ENCODE results near the gene YWHAH.

Gene YWHAH

GRCh38 chr22:31923747-31924146, 20.6 kb upstream of the YWHAH start:
- no peak for DNase-seq (ENCODE audit: low read depth)

DNA sequence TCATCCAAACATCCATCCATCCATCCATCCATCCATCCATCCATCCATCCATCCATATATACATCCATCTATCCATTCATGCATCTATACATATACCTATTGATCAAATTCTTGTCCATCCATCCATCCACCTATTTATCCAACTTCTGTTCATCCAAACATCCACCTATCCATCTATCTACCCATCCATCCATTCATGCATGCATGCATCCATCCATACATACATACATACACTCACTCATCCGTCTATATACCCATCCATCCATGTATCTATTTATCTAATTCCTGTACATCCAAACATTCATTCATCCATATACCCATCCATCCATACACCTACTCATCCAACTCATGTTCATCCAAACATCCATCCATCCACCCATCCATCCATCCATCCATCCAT, 19.3 kb upstream of the YWHAH start:
- no peak for DNase-seq (ENCODE audit: low read depth)

DNA sequence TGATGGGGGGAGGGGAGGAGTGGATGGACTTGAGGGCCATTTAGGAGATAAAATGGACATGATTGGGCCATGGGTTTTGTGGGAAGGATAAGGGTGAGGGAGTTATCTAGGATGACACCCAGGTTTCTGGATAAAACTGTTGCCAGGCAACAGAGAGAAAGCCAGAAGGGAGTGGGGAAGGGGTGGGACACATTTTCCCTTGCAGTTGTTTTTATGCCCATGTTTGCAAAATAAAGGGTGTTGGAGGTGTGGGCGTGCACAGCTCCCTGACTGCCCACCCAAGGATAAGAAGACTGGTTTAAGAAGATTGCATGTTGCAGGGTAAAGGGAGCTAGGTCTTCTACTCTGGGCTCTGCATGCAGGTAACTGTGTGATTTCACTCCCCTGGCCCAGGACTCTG, 18.3 kb upstream of the YWHAH start:
- DNase-seq (ENCODE audit: low read depth): no peak

GRCh38 chr22:31926969-31927368, 17.4 kb upstream of the YWHAH start:
- no peak for DNase-seq (ENCODE audit: low read depth)

DNA sequence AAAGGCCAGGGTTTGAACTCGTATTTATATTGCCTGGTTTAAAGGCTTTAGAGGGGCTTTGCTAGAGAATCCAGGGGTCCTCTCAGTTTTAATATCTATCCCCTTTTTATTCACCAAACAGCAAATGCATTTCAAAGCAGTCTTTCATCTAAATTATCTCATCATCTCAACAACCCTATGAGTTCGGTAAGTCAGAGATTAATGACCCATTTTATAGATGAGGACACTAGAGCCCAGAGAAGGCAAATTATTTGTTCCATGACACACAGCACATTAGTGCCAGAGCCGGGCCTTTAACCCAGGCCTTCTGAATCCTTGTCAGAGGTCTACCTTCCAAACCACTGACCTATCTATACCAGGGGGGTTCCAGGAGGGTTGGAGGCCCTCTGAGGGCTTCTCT, 16.8 kb upstream of the YWHAH start:
- DNase-seq (ENCODE audit: low read depth): no peak

GRCh38 chr22:31929167-31929930, 15.0 kb upstream of the YWHAH start:
- no peak for DNase-seq (ENCODE audit: low read depth)

DNA sequence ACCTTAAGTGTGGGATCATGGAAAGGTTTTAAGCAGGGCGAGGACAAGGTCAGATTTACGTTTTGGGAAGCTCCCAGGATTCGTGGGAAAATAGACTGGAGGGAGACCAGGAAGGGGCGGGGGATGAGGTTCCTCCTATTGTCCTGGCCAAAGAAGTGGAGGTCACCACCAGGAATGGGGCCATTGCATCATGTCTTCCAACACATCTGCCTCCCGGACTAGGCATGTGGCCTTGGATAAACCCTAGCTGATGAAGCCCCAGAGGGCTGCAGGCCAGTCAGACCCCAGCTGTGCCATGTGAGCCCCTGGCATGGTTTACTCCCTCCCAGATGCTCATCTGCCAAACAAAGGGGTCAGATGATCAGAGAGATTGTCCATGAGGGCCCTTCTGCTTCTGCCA, 11.5 kb upstream of the YWHAH start:
- no peak for DNase-seq (ENCODE audit: low read depth)

DNA sequence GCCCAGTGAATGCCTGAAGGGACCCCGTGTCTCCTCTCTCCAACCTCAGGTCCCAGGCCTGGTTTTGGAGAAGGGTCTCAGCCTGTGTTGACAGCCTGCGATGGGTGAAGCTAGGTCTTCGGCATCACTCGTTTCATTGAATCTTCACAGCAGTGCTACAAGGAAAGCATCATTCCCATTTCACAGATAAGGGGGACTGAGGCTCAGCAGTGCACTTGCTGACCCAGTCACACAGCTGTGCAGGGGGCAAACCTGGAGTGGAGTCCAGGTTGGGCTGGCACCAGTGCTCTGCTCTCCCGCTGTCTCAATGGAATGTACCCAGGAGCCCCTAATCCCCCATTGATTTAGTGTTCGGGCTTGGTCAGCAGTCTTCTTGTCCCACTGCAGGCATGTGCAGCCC, 10.9 kb upstream of the YWHAH start:
- no peak for DNase-seq (ENCODE audit: low read depth)

- no peak for DNase-seq (ENCODE audit: low read depth)
Measured at GRCh38 chr22:31933816-31934482, 10.4 kb upstream of the YWHAH start.

DNA sequence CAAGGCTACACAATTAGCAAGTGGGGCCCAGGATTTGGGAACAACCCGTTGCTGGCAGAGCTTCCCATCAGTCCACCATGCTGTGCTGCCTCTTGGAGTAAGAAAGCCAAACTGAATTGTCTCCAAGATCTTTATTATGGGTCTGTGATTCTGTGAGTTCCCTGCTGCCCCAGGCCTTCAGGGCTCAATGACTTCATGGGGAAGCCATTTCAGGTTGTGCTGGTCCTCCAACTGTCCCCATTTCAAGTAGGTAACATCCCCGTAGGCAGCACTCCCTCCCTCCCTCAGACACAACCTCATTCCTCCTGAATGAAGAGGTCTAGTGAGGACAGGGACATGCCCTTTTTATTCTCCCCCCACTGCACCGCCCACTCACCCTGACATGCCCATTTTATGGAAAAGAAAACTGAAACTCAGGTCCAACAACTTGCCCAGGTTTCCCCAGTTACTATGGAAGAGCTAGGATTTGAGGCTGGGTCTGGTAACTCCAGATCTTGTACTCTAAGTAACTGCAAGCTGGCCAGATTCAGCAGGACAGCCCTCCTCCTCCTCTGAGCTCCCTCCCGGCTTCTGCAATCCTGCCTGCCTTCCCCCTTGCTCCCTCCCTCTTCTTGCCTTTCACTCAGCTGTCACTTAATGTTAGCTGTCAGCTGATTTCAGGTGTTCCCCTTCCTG, 8.2 kb upstream of the YWHAH start:
- DNase-seq (ENCODE audit: low read depth): no peak

DNA sequence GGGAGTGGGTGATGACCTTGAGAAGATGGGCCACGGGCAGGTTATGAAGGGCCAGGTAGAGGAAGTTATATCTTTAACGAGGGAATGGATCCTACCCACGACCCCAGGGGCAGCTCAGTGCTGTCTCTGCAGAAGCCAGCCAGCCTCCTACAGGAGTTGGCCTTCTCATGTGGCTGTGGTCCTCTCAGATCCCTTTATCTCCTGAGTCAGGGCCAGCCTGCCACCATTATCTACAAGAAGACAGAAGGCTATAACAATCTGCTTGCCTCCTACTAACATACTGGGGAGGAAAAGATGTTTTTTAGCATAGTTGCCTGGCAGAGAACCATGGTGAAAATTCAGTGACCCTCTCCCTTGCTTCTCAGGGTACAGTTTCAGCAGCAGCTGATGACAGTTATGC, 7.0 kb upstream of the YWHAH start:
- DNase-seq (ENCODE audit: low read depth): no peak

DNA sequence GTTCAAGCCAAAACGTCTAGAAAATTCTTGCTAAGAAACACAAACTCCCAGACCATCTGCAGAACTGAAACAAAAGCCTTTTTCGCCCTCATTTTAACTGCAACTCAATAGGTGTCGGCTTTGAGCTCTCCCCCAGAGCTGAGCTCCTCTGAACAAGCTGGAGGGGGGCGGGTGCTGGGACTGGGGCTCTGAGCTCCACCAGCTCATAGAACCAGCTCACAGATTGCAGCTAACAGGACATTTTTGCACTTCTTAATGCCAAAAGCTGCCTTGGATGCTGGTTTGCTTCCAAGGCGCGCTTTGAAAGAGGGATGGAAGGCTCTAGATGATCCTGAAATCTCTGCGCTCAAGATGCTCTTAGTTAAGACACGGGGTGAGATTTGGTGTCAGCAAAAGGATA, 6.0 kb upstream of the YWHAH start:
- no peak for DNase-seq (ENCODE audit: low read depth)

DNA sequence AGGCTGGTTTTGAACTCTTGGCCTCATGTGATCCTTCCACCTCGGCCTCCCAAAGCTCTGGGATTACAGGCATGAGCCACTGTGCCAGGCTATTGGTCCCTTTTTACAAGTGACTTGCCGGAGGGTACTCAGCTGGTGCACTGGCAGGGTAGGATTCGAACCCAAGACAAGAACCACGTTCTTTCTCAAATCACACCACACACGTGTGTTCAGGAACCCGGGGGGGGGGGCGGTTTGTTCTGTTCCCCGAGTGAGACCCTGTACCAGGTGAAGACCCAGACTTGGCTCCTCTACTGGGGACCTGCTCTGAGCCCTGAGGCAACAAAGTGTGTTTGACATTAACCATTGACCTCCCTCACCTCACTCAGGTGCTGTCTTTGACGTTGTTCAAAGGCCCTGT, 3.8 kb upstream of the YWHAH start:
- DNase-seq (ENCODE audit: low read depth): no peak

DNA sequence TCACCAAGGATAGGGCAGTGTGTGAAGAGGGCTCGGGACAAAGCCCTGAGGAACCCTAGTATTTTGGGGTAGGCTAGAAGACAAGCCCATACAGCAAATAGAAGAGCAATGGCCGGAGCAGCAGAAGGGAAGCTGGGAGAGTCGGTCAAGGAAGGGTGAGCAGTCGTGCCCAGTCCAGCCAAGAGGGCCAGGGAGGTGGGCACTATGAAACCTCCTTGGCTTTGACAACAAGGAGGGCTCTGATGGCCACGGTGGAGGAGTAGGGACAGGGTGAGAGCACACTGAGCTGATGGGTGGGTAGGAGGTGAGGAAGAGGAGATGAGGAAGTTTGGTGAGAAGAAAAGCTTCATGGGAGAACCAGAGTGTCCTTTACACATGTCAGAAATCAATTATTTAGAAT, 2.2 kb upstream of the YWHAH start:
- no peak for DNase-seq (ENCODE audit: low read depth)

DNA sequence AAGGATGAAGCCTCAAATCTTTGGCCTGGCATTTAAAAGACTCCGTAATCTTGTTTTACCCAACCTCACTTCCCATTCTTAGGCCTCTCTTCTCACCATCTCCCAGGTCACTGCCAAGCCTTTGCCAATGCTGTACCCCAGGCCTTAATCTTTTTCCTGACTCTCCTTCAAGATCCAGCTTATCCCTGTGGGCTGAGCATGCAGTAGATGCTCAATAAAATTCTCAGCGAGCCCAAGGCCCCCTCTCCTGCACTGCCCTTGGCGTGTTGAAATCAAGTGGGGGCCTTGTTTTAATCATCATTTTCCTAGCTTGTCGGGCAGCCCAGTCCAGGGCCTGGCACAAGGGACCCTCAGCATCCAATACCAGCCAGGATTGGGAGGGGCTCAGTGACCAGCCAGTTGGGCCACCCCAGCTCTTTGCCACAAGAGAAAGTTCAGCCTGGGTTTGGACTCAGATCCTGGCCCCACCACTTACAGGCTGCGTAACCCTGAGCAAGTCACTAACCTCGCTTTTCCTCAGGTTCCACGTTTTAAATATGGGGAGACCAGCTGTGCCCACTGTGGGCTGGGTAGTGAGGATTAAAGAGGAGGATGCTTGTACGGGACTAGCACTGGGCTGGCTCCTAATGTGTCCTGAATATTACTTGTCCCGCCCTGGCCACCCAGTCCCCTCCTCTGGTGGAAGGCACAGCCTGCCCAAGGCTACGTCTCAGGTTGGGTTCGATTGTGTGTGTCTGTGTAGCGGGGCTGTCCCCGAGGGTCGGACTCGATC, 943 bp upstream of the YWHAH start:
- no peak for DNase-seq (ENCODE audit: low read depth)

DNA sequence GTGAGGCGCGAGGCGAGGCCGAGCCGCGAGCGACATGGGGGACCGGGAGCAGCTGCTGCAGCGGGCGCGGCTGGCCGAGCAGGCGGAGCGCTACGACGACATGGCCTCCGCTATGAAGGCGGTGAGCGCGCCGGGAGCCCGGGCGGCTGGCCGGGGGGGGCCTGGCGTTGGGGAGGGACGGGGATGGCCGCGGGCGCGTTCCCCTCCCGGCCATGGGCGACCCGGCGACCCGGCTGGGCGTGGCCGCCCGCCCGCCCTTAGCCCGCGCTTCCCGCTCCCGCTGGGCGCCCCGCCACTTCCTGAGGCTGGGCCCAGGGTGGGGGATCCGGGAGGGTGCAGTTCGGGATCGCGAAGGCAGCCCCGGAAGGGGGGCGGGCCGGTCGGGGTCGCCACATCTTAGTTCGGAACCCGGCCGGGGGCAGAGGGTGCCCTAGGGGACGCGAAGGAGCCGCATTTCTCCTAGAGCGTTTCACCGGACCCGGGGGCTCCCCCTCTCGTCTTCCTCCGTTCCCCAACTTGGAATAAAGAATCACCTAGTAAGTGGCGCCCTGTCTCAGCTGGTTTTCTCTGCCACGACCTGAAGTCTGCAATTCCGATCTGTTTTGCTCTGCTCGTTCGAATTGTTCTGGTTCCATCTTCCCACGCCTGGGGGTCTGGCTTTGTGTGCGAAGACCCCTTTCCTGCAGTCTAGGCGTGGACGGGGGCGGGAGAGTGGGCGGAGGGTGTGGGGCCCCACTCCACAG, 536 bp downstream of the YWHAH start:
- peak; percentile 24 for DNase-seq (ENCODE audit: low read depth)

DNA sequence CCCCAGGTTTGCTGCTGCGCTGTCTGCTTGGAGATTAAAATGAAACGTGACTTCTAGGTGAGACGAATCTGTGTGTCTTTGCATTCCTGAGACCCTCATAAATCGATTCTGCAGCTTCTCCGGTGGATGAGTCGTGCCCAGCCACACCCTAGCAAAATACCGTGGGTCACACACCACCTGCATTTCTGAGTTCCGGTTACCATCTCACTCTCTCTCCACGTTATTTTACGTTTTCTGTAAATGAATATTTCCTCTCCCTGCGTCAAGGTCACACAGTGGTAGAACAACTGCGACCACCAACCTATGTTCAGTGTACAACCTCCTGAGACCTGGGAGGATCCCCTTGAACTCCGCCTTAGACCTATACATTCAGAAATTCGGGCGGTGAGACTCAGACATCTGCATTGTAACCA, 1.1 kb downstream of the YWHAH start:
- no peak for DNase-seq (ENCODE audit: low read depth)

- DNase-seq (ENCODE audit: low read depth): no peak
Measured at GRCh38 chr22:31945971-31946680, 1.8 kb downstream of the YWHAH start.

- peak; percentile 17 for DNase-seq (ENCODE audit: low read depth)
Measured at GRCh38 chr22:31947296-31947695, 3.0 kb downstream of the YWHAH start.

GRCh38 chr22:31948002-31948401, 3.7 kb downstream of the YWHAH start:
- DNase-seq (ENCODE audit: low read depth): no peak

DNA sequence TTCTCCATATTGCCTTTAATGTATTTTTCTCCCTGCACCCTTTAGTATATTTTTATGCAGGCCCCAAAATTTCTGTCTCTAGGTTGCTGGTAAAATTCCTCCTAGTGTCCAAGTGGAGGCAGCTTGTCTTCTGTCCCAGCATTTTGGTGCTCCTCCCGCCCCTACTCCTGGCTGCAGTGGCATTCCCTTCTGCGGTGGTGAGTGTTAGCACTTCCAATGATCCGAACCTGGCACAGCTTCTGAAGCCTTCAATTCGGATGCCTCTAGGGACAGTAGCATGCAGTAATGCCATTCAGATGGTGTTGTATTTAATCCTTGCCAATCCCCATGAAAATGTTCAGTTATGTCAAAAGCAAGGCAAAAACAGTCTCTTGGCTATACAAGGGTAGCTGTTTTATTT, 5.9 kb downstream of the YWHAH start:
- DNase-seq (ENCODE audit: low read depth): no peak

All from activated T-cell treated with anti-CD3 and anti-CD28 coated beads for 1 hour (primary cell).